ENCODE measurements around the gene GINS2.
A peak's percentile ranks its signal among the peaks of the same experiment; 100 is the strongest.

Gene GINS2

GRCh38 chr16:85658504-85659326 is 30.0 kb downstream of the GINS2 start:
- no peak overlapping the region for H2AFZ ChIP-seq
- no peak overlapping the region for H3K9ac ChIP-seq
- H3K9me3 ChIP-seq (ENCODE audit: control insufficient read depth, low read length) = no peaks in the 10 kb centered on the region
- no peak for TF ChIP-seq CTCF (IDR thresholded peaks at IDR 0.05)
- H3K36me3 ChIP-seq (ENCODE audit: control insufficient read depth, insufficient read depth, low read length) = no peaks in the 10 kb centered on the region
- H3K27ac ChIP-seq = peak overlapping the region; percentile 34
- no peak overlapping the region for H3K4me3 ChIP-seq (ENCODE audit: low read depth, low read length)
- H3K79me2 ChIP-seq = no peaks in the 10 kb centered on the region
- no peak overlapping the region for H3K4me2 ChIP-seq (ENCODE audit: low read length)
- H3K4me1 ChIP-seq = peaks cover 17% of the 10 kb centered on the region
- no peaks in the 10 kb centered on the region for H3K27me3 ChIP-seq (ENCODE audit: control insufficient read depth, insufficient read depth, low read length)

- Histone ChIP-seq H2AFZ (no peak overlapping the region), H3K4me1 (peaks cover 17% of the 10 kb centered on the region), H3K4me3 (ENCODE audit: low read depth, low read length) (no peak overlapping the region), H3K9me3 (ENCODE audit: control insufficient read depth, low read length) (no peaks in the 10 kb centered on the region), H3K9ac (no peak overlapping the region), H3K36me3 (ENCODE audit: control insufficient read depth, insufficient read depth, low read length) (no peaks in the 10 kb centered on the region), H3K27me3 (ENCODE audit: control insufficient read depth, insufficient read depth, low read length) (no peaks in the 10 kb centered on the region), H3K79me2 (no peaks in the 10 kb centered on the region), H3K4me2 (ENCODE audit: low read length) (no peak overlapping the region), H3K27ac (peak overlapping the region; percentile 34)
- TF ChIP-seq CTCF (IDR thresholded peaks at IDR 0.05) = no peak
Observed at GRCh38 chr16:85657996-85658395, 30.8 kb downstream of the GINS2 start.

GRCh38 chr16:85657267-85657650 is 31.5 kb downstream of the GINS2 start:
- H3K36me3 ChIP-seq (ENCODE audit: control insufficient read depth, insufficient read depth, low read length) = no peaks in the 10 kb centered on the region
- H3K4me3 ChIP-seq (ENCODE audit: low read depth, low read length) = no peak overlapping the region
- peaks cover 17% of the 10 kb centered on the region for H3K4me1 ChIP-seq
- no peak overlapping the region for H3K9ac ChIP-seq
- H3K9me3 ChIP-seq (ENCODE audit: control insufficient read depth, low read length) = no peaks in the 10 kb centered on the region
- no peak overlapping the region for H2AFZ ChIP-seq
- no peak overlapping the region for H3K4me2 ChIP-seq (ENCODE audit: low read length)
- no peak for TF ChIP-seq CTCF (IDR thresholded peaks at IDR 0.05)
- no peaks in the 10 kb centered on the region for H3K27me3 ChIP-seq (ENCODE audit: control insufficient read depth, insufficient read depth, low read length)
- H3K79me2 ChIP-seq = no peaks in the 10 kb centered on the region
- H3K27ac ChIP-seq = no peak overlapping the region

DNA sequence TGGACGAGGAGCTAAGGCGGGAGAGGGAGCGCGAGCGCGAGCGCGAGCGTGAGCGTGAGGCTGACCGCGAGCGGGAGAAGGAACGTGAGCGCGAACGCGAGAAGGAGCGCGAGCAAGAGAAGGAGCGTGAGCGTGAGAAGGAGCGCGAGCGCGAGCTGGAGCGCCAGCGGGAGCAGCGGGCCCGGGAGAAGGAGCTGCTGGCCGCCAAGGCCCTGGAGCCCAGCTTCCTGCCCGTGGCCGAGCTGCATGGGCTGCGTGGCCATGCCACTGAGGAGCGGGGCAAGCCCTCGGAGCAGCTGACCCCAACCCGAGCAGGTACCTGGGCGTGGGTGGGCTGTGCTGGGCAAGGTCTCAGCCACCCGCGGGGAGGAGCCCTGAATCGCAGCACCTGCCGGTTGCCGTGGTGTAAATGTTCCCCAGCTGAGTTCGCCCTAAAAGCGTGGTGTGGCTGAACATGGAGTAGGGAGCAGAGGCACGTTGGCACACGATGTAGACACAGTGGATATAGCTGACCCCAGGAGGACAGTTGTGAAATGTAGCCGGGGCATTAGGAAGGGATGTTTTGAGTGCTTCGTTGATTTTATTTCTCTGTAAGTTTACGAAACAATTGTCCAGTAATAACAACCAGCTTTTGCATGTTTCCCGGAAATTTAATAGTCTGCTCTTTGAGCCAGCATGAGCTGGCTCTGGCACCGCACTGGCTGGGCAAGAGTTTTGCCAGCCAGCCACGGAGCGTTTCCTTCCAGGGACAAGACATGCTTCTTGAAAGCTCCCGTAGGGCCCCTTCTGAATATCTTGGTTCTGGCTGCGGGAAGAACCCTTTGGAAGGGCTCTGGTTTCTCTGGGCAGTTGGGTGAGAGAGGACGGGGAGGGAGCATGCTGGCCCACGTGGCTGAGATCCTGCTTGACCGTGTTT is 32.1 kb downstream of the GINS2 start:
- no peak for TF ChIP-seq CTCF (IDR thresholded peaks at IDR 0.05)
- H3K9me3 ChIP-seq (ENCODE audit: control insufficient read depth, low read length) = no peaks in the 10 kb centered on the region
- H3K79me2 ChIP-seq = no peaks in the 10 kb centered on the region
- H3K4me1 ChIP-seq = peaks cover 17% of the 10 kb centered on the region
- no peaks in the 10 kb centered on the region for H3K27me3 ChIP-seq (ENCODE audit: control insufficient read depth, insufficient read depth, low read length)
- H3K9ac ChIP-seq = no peak overlapping the region
- no peak overlapping the region for H3K4me2 ChIP-seq (ENCODE audit: low read length)
- H2AFZ ChIP-seq = no peak overlapping the region
- no peaks in the 10 kb centered on the region for H3K36me3 ChIP-seq (ENCODE audit: control insufficient read depth, insufficient read depth, low read length)
- H3K27ac ChIP-seq = no peak overlapping the region
- no peak overlapping the region for H3K4me3 ChIP-seq (ENCODE audit: low read depth, low read length)
